NCI-H2171 (cell line): ENCODE measurements around the gene MYH6.
"Not testable (repeated sequence)": the region's sequence is repeated elsewhere in the genome, so short reads cannot be mapped to it uniquely, and the experiment has no call there.

Experiments
- DNase-seq: peaks from one replicate; lab custom pipeline; 2025; lab: John Stamatoyannopoulos, UW

The MYH6 gene

GRCh38 chr14:23407516-23408306 is at the start of gene MYH6:
MYH6 (minus strand) TSS chr14:23408273; CDS start chr14:23407223, 1,050 bp downstream.
- DNase-seq, result no peak

GRCh38 chr14:23456883-23457586 is 49.0 kb upstream of the MYH6 start:
- DNase-seq, result not testable (repeated sequence)

- DNase-seq, result no peak
Measured at GRCh38 chr14:23454445-23454856, 46.4 kb upstream of the MYH6 start.

- DNase-seq, result no peak
Measured at GRCh38 chr14:23452237-23452636, 44.2 kb upstream of the MYH6 start.

- no peak for DNase-seq
Measured at GRCh38 chr14:23450379-23450778, 42.3 kb upstream of the MYH6 start.

- no peak for DNase-seq
Measured at GRCh38 chr14:23449314-23449713, 41.2 kb upstream of the MYH6 start.

- no peak for DNase-seq
Measured at GRCh38 chr14:23447361-23448350, 39.6 kb upstream of the MYH6 start.

GRCh38 chr14:23446291-23446851 is 38.3 kb upstream of the MYH6 start:
- no peak for DNase-seq

- peak; percentile 25 for DNase-seq
Measured at GRCh38 chr14:23445773-23446172, 37.7 kb upstream of the MYH6 start.

- DNase-seq, result no peak
Measured at GRCh38 chr14:23444314-23444713, 36.2 kb upstream of the MYH6 start.

- DNase-seq, result no peak
Measured at GRCh38 chr14:23443881-23444280, 35.8 kb upstream of the MYH6 start.

GRCh38 chr14:23443411-23443812 is 35.3 kb upstream of the MYH6 start:
- DNase-seq, result no peak

GRCh38 chr14:23442721-23443356 is 34.8 kb upstream of the MYH6 start:
- no peak for DNase-seq

- DNase-seq, result no peak
Measured at GRCh38 chr14:23441076-23441475, 33.0 kb upstream of the MYH6 start.

- DNase-seq, result no peak
Measured at GRCh38 chr14:23439107-23439835, 31.2 kb upstream of the MYH6 start.

GRCh38 chr14:23438101-23438971 is 30.3 kb upstream of the MYH6 start:
- DNase-seq, result no peak

- no peak for DNase-seq
Measured at GRCh38 chr14:23437133-23438100, 29.3 kb upstream of the MYH6 start.

GRCh38 chr14:23436327-23437132 is 28.5 kb upstream of the MYH6 start:
- DNase-seq, result no peak
